PC-3 (cell line): Measurements from ENCODE around the gene SCUBE3. TPM values are rescaled to one million over a fixed set of nuclear protein-coding genes. Genes with fewer than 3 reads are reported as not detected.

Source experiments
- ATAC-seq: fragments of 200-7000 bp; cut with Tn5 transposase; 2 replicates; pipeline ENCODE4 v1.9.1; 2020; ENCODE audit warnings: mild to moderate bottlenecking, moderate library complexity
- BruUV-seq: library from RNA; stranded (reverse); fragments of 400-500 nt; replicated peaks from 2 replicates; lab custom pipeline; 2021; lab: Mats Ljungman, UMichigan
- CTCF ChIA-PET: fragments of 300-600 bp; sonication (Branson Sonifier 250); formaldehyde crosslinking; loops from one replicate; lab custom pipeline; 2022; ENCODE audit warnings: antibody characterized with exemption; lab: Charles Lee
- POLR2A ChIA-PET: fragments of 300-600 bp; sonication (Branson Sonifier 250); formaldehyde crosslinking; loops from one replicate; lab custom pipeline; 2022; ENCODE audit warnings: antibody characterized with exemption; ENCODE audit not compliant: unreplicated experiment; lab: Charles Lee
- DNase-seq: peaks from one replicate; pipeline ENCODE4 v3.0.0-alpha.2; 2015
- H2AFZ ChIP-seq: fragments of 300-600 bp; sonication (generic); 2 replicates; pipeline ENCODE4 v1.6.0; 2016; ENCODE audit warnings: antibody characterized with exemption, low read length
- H3F3A ChIP-seq: fragments of 300-600 bp; sonication (generic); one replicate; pipeline ENCODE4 v1.6.0; 2017; ENCODE audit warnings: antibody characterized with exemption, low read length, control low read depth, mild to moderate bottlenecking; ENCODE audit not compliant: unreplicated experiment
- H3K27ac ChIP-seq: fragments of 300-600 bp; sonication (generic); 2 replicates; pipeline ENCODE4 v1.5.1; 2016; ENCODE audit warnings: mild to moderate bottlenecking, low read length
- H3K27me3 ChIP-seq: fragments of 300-600 bp; sonication (generic); 2 replicates; pipeline ENCODE4 v1.6.1; 2016; ENCODE audit warnings: low read length, mixed read lengths
- H3K36me3 ChIP-seq: fragments of 300-600 bp; sonication (generic); 2 replicates; pipeline ENCODE4 v1.6.1; 2016; ENCODE audit warnings: low read depth, mixed run types, low read length, mixed read lengths
- H3K4me1 ChIP-seq: fragments of 300-600 bp; sonication (generic); 2 replicates; pipeline ENCODE4 v1.5.1; 2016; ENCODE audit warnings: low read length; ENCODE audit not compliant: insufficient read depth
- H3K4me2 ChIP-seq: fragments of 300-600 bp; sonication (generic); 2 replicates; pipeline ENCODE4 v1.6.0; 2016; ENCODE audit warnings: low read length
- H3K4me3 ChIP-seq: fragments of 300-600 bp; sonication (generic); 2 replicates; pipeline ENCODE4 v1.5.1; 2016; ENCODE audit warnings: mild to moderate bottlenecking, low read length, mixed read lengths
- H3K79me2 ChIP-seq: fragments of 300-600 bp; sonication (generic); 2 replicates; pipeline ENCODE4 v1.6.1; 2017; ENCODE audit warnings: low read length, mixed read lengths
- H3K9ac ChIP-seq: fragments of 300-600 bp; sonication (generic); 2 replicates; pipeline ENCODE4 v1.6.0; 2016; ENCODE audit warnings: mild to moderate bottlenecking, low read length
- H3K9me2 ChIP-seq: fragments of 300-600 bp; sonication (generic); replicated peaks from 2 replicates; pipeline ENCODE4 v1.6.1; 2016; ENCODE audit warnings: mixed run types, low read length, mixed read lengths
- H3K9me3 ChIP-seq: fragments of 300-600 bp; sonication (generic); 2 replicates; pipeline ENCODE4 v1.6.1; 2016; ENCODE audit warnings: low read length, mixed read lengths
- H4K20me1 ChIP-seq: fragments of 300-600 bp; sonication (generic); 2 replicates; pipeline ENCODE4 v1.6.1; 2016; ENCODE audit warnings: low read length, mixed read lengths
- EZH2 ChIP-seq: fragments of 300-600 bp; sonication (generic); IDR thresholded peaks from one replicate; pipeline ENCODE4 v1.6.1; 2017; ENCODE audit warnings: antibody characterized with exemption, mild to moderate bottlenecking, low read length; ENCODE audit not compliant: unreplicated experiment
- EZH2phosphoT487 ChIP-seq: fragments of 300-600 bp; sonication (generic); IDR thresholded peaks from 2 replicates; pipeline ENCODE4 v1.6.1; 2018; ENCODE audit warnings: mild to moderate bottlenecking, antibody characterized with exemption, low read length, borderline replicate concordance
- intact Hi-C: fragments of 100-400 bp; cut with micrococcal nuclease; formaldehyde crosslinking; loops from 2 replicates; pipeline ENCODE4 v1.9.0; 2023
- total RNA-seq: library from RNA; depleted of rRNA; stranded (reverse); fragments of >200 nt; gene quantifications from 2 replicates; pipeline ENCODE4 v1.2.3, GENCODE V29; 2014
- TF ChIP-seq, protein P1 (sequence below): fragments of 300-600 bp; sonication (generic); conservative IDR thresholded peaks from 2 replicates; pipeline ENCODE4 v1.5.1; 2017; ENCODE audit warnings: antibody characterized with exemption, low read depth, mild to moderate bottlenecking, low read length

The SCUBE3 gene
- total RNA-seq, 1 experiment from 2014 or later = 1.5 TPM

DNA sequence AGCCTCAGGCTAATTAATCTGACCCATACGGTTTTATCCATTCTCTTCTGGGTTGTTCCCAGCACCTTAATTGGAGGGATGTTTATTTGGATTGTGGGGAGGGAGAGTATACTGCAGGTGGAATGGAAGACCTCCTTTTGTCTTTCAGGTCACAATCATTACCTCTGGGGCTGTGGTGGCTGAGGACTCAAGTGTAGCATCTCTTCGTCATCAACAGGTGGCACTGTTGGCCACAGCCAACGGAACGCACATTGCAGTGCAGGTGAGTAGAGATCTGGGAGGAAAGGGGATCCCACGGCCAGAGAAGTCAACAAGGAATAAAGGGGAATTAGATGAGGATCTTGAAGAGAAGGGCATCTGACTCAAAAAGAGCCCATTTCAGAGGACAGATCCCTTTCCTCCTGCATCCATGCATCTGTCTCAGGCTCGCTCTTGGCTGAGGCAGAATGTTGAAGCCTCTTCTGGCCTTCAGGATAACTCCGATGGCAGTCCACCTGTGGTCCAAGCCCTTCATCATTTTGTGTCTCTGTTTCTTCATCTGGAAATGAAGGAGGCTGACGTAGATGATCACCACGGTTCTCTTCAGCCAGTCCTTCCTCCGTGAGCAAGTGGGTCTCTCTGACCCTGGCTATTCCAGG is 80.7 kb downstream of the SCUBE3 start:
- BruUV-seq = no TSS peak
- peak; percentile 76 for DNase-seq
- peak; percentile 50 for ATAC-seq
- ChIA-PET CTCF (interaction anchor here (0.6 kb wide), 1 partner anchor 587 kb away, joined by 3 read pairs; no protein-coding TSS in a partner anchor), POLR2A (no interaction called here)
- intact Hi-C loops = no loop called here
- Histone ChIP-seq H3K27me3 (no peaks in the 10 kb centered on the region), H2AFZ (no peak overlapping the region), H3K9ac (no peak overlapping the region), H3K4me3 (no peak overlapping the region), H3K4me1 (peaks cover 18% of the 10 kb centered on the region), H3K79me2 (peaks cover 16% of the 10 kb centered on the region), H3K9me3 (no peaks in the 10 kb centered on the region), H3K9me2 (no peaks in the 10 kb centered on the region), H4K20me1 (no peaks in the 10 kb centered on the region), H3F3A (no peaks in the 10 kb centered on the region), H3K27ac (no peak overlapping the region), H3K36me3 (no peaks in the 10 kb centered on the region; the same call in 1 of the 2 replicates), H3K4me2 (no peak overlapping the region)
- TF ChIP-seq, protein P1, sequence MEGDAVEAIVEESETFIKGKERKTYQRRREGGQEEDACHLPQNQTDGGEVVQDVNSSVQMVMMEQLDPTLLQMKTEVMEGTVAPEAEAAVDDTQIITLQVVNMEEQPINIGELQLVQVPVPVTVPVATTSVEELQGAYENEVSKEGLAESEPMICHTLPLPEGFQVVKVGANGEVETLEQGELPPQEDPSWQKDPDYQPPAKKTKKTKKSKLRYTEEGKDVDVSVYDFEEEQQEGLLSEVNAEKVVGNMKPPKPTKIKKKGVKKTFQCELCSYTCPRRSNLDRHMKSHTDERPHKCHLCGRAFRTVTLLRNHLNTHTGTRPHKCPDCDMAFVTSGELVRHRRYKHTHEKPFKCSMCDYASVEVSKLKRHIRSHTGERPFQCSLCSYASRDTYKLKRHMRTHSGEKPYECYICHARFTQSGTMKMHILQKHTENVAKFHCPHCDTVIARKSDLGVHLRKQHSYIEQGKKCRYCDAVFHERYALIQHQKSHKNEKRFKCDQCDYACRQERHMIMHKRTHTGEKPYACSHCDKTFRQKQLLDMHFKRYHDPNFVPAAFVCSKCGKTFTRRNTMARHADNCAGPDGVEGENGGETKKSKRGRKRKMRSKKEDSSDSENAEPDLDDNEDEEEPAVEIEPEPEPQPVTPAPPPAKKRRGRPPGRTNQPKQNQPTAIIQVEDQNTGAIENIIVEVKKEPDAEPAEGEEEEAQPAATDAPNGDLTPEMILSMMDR = peak; percentile 89
- TF ChIP-seq EZH2phosphoT487 (no peak), EZH2 (no peak)

DNA sequence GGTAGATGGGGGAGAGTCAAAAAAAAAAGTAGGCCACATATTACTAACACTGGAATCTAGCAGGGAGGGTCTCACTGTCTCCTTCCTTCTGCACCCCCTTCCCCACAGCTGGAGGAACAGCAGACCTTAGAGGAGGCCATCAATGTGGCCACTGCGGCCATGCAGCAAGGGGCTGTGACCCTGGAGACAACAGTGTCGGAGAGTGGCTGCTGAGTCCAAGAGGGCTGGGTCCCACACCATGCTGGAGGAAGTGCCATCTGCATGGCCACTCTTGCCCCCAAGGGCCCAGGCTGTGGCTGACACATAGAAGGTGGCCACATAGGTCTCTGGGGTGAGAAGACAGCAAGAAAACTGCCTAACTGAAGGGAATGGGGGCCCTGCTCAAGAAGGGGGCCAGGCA is 81.3 kb downstream of the SCUBE3 start:
- H3K4me3 ChIP-seq = no peak overlapping the region
- H3K4me1 ChIP-seq = peaks cover 18% of the 10 kb centered on the region
- intact Hi-C loops = no loop called here
- no peak overlapping the region for H3K4me2 ChIP-seq
- H3K36me3 ChIP-seq = no peaks in the 10 kb centered on the region; the same call in 1 of the 2 replicates
- no TSS peak for BruUV-seq
- H3K27me3 ChIP-seq = no peaks in the 10 kb centered on the region
- H3K27ac ChIP-seq = no peak overlapping the region
- TF ChIP-seq, protein P1 = no peak
- no peak for TF ChIP-seq EZH2
- TF ChIP-seq EZH2phosphoT487 = no peak
- CTCF ChIA-PET = interaction anchor here (0.8 kb wide), 1 partner anchor 105 kb away, joined by 3 read pairs; no protein-coding TSS in a partner anchor
- no peak for ATAC-seq
- H3K9ac ChIP-seq = no peak overlapping the region
- no peak overlapping the region for H2AFZ ChIP-seq
- H3K9me2 ChIP-seq = no peaks in the 10 kb centered on the region
- peaks cover 19% of the 10 kb centered on the region for H3K79me2 ChIP-seq
- no peaks in the 10 kb centered on the region for H4K20me1 ChIP-seq
- POLR2A ChIA-PET = no interaction called here
- no peaks in the 10 kb centered on the region for H3F3A ChIP-seq
- H3K9me3 ChIP-seq = no peaks in the 10 kb centered on the region
- DNase-seq = no peak
